Epithelial cell of proximal tubule (primary cell): Measurements from ENCODE around the gene ZRANB1. TPM values are rescaled to one million over a fixed set of nuclear protein-coding genes. Genes with fewer than 3 reads are reported as not detected.
A peak's percentile ranks its signal among the peaks of the same experiment; 100 is the strongest.

Source experiments
- DNase-seq: peaks from one replicate; pipeline ENCODE4 v3.0.0-alpha.2; 2011; ENCODE audit warnings: low read depth
- H3K4me3 ChIP-seq: 2 replicates; pipeline ENCODE4 v1.5.1; 2011; ENCODE audit warnings: low read depth, mild to moderate bottlenecking, low read length
- CTCF ChIP-seq: conservative IDR thresholded peaks from 2 replicates; pipeline ENCODE4 v1.5.1; 2012; ENCODE audit warnings: low read depth, mild to moderate bottlenecking, low read length
- total RNA-seq: library from RNA; depleted of rRNA; stranded (reverse); fragments of >200 nt; gene quantifications from 2 replicates; pipeline ENCODE4 v1.2.3, GENCODE V29; 2015

Gene ZRANB1
- total RNA-seq, 1 donor from 2014 or later = 13.9 TPM

GRCh38 chr10:125029584-125030242, 87.8 kb downstream of the ZRANB1 start:
- TF ChIP-seq CTCF = no peak
- no peak for DNase-seq
- no peak overlapping the region for H3K4me3 ChIP-seq

DNA sequence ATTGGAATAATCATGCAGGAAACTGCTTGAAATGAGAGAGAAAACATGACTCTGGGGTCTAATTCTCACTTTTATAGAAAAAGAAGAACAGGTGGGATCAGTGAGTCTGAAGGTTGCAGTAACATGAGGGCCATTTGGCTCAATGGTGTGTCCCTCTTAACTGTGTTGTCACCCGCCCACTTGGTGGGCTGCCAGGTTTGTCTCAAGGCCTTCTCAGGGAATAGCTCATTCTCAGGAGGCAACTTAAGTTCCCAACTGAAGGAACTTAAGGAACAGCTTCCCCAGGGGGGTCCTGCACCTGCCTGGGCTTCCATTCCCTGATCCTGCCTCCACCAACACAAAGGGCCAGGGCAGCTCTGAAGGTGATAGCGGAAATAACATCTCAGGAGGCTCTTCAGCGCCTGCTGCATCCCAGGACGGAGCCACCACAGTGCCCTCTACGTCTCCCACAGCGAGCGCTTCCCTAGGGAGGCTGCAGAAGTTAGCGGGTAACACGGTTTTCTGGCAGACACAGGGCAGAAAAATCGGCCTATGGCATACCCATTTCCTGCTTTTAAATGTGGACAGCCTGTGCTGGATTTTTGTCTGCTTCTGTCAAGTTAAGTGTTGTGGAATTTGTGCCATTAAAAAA, 88.8 kb downstream of the ZRANB1 start:
- no peak for DNase-seq
- no peak overlapping the region for H3K4me3 ChIP-seq

GRCh38 chr10:125032474-125033020, 90.6 kb downstream of the ZRANB1 start:
- no peak for DNase-seq
- H3K4me3 ChIP-seq = no peak overlapping the region
- TF ChIP-seq CTCF = no peak

More for the DNA sequence above, 88.8 kb downstream of the ZRANB1 start:
- no peak for TF ChIP-seq CTCF

- no peak for DNase-seq
- TF ChIP-seq CTCF = no peak
- H3K4me3 ChIP-seq = no peak overlapping the region
Observed at GRCh38 chr10:125033146-125033924, 91.4 kb downstream of the ZRANB1 start.

- TF ChIP-seq CTCF = no peak
- no peak for DNase-seq
- H3K4me3 ChIP-seq = no peak overlapping the region
Observed at GRCh38 chr10:125034675-125035074, 92.8 kb downstream of the ZRANB1 start.

- DNase-seq = peak; percentile 62
Observed at GRCh38 chr10:125035136-125035535, 93.2 kb downstream of the ZRANB1 start.

More at GRCh38 chr10:125035136-125035535, 93.2 kb downstream of the ZRANB1 start:
- no peak overlapping the region for H3K4me3 ChIP-seq
- TF ChIP-seq CTCF = no peak
